Tibial nerve (tissue), 3 donors: Measurements from ENCODE around the gene FYCO1.

Source experiments
- CTCF ChIP-seq, 5 experiments: fragments of 200-600 bp in 3 of 5; fragments of 450-650 bp in 2 of 5; sonication (generic) in 3 of 5; IDR thresholded peaks; one replicate each; pipeline ENCODE4 v1.5.1; 2016 to 2019; ENCODE audit warnings: antibody characterized with exemption in 5 of 5, mild to moderate bottlenecking in 3 of 5, moderate library complexity in 2 of 5
- POLR2A ChIP-seq, 2 donors: fragments of 450-650 bp; IDR thresholded peaks; one replicate each; pipeline ENCODE4 v1.6.1; 2017; ENCODE audit warnings: antibody characterized with exemption in 2 of 2, mild to moderate bottlenecking in 2 of 2, moderate library complexity in 2 of 2

- TF ChIP-seq CTCF (IDR thresholded peaks at IDR 0.05), result no peak
- TF ChIP-seq POLR2A (IDR thresholded peaks at IDR 0.05), result no peak
Measured at GRCh38 chr3:45990181-45990580, 5.4 kb downstream of the FYCO1 start.
